Lower leg skin (tissue), 4 donors: ENCODE measurements around the gene SEC63. TPM values are rescaled to one million over a fixed set of nuclear protein-coding genes. Genes with fewer than 3 reads are reported as not detected.
"Not testable (repeated sequence)": the region's sequence is repeated elsewhere in the genome, so short reads cannot be mapped to it uniquely, and the experiment has no call there.

Experiments used
- DNase-seq, 2 donors: peaks; one replicate each; pipeline ENCODE4 v3.0.0-alpha.2; 2019; ENCODE audit warnings: low spot score in 2 of 2
- H3K4me3 ChIP-seq: fragments of 200-600 bp; sonication (generic); 2 replicates; pipeline ENCODE4 v1.5.1; 2017; ENCODE audit warnings: mild to moderate bottlenecking, low read depth; ENCODE audit not compliant: poor library complexity, severe bottlenecking
- POLR2A ChIP-seq, 2 donors: fragments of 450-650 bp; IDR thresholded peaks; one replicate each; pipeline ENCODE4 v1.6.1; 2016 to 2017; ENCODE audit warnings: antibody characterized with exemption in 2 of 2, mild to moderate bottlenecking in 1 of 2, moderate library complexity in 1 of 2
- WGBS, 2 donors: methylation state at CpG; one replicate each; pipeline ENCODE4 v1.1.5; 2018; 5-methylcytosine and 5-hydroxymethylcytosine counted together
- intact Hi-C: fragments of 100-400 bp; cut with DNase I; formaldehyde crosslinking; loops from one replicate; pipeline ENCODE4 v1.15.0; 2023; ENCODE audit warnings: low total_unique reads
- total RNA-seq, 4 donors: library from RNA; depleted of rRNA; stranded (reverse); fragments of >200 nt; gene quantifications; one replicate each; pipeline ENCODE4 v1.1.0, GENCODE V29; 2016
- TF ChIP-seq, protein P1 (sequence below), 3 donors: fragments of 450-650 bp; IDR thresholded peaks; one replicate each; pipeline ENCODE4 v1.5.1; 2016; ENCODE audit warnings: antibody characterized with exemption in 3 of 3, mild to moderate bottlenecking in 3 of 3, moderate library complexity in 2 of 3

The SEC63 gene
- total RNA-seq, result 10 to 100 TPM; 11.4 to 31.9 (median 15.6) TPM

DNA sequence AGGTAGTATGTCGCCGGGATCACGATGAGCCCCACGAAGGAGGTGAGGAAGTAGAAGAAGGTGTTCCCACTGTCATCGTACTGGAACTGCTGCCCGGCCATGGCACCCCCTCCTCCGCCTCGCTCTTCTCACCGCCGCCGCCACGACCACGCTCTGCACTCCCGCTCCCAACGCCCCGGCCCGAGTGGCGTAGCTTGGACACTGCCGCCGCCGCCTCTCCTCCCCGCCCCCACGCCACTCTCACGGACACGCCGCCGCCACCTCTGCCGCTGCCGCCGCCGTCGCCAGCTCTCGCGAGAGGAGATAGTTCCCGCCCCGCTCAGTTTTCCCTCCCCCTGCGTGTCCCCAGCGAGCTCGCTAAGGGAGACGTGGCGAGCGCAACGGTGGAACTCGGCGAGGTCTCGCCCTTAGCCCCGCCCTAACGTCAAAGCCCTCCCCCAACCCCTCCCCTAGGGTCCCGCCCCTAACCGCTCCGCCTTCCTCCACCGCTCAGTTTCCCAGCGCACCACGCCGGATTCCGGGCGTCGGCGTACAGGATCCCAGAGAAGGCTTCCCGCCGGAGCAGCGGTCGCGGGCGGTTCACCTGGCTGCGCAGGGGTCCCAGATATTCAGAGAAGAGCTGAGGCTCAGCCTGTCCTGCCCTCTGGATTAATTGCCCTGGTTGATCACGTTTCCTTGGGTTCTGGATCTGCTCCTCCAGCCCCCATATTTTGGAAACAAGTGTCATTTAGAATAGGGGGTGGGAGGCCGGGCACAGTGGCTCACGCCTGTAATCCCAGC is at the start of gene SEC63:
Gene SEC63 (minus strand): TSS at position 300 of the 780 bp plus-strand sequence. CDS start 199 bp downstream, at position 101.
- WGBS, 2 donors, result 0 to 1% methylated on average over 45 to 57 of the region's 69 CpGs
- peak; percentile 95 to 99 for DNase-seq
- TF ChIP-seq, protein P1, sequence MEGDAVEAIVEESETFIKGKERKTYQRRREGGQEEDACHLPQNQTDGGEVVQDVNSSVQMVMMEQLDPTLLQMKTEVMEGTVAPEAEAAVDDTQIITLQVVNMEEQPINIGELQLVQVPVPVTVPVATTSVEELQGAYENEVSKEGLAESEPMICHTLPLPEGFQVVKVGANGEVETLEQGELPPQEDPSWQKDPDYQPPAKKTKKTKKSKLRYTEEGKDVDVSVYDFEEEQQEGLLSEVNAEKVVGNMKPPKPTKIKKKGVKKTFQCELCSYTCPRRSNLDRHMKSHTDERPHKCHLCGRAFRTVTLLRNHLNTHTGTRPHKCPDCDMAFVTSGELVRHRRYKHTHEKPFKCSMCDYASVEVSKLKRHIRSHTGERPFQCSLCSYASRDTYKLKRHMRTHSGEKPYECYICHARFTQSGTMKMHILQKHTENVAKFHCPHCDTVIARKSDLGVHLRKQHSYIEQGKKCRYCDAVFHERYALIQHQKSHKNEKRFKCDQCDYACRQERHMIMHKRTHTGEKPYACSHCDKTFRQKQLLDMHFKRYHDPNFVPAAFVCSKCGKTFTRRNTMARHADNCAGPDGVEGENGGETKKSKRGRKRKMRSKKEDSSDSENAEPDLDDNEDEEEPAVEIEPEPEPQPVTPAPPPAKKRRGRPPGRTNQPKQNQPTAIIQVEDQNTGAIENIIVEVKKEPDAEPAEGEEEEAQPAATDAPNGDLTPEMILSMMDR (IDR thresholded peaks at IDR 0.05), result no peak
- peak in 1 of 2 donors; percentile 53 for TF ChIP-seq POLR2A (IDR thresholded peaks at IDR 0.05)

GRCh38 chr6:108005961-108006360 is 48.0 kb upstream of the SEC63 start:
- no peak for DNase-seq
- TF ChIP-seq POLR2A (IDR thresholded peaks at IDR 0.05), result no peak
- TF ChIP-seq, protein P1 (IDR thresholded peaks at IDR 0.05), result no peak
- H3K4me3 ChIP-seq, result no peak overlapping the region
- intact Hi-C loops, result no loop called here
- 69 to 74% methylated on average over 3 of the region's 3 CpGs for WGBS, 2 donors

More for the DNA sequence above, at the start of gene SEC63:
- peak within 1 kb of the TSS; percentile 90 for H3K4me3 ChIP-seq
- intact Hi-C loops, result no loop called here

- TF ChIP-seq, protein P1 (IDR thresholded peaks at IDR 0.05), result no peak
- TF ChIP-seq POLR2A (IDR thresholded peaks at IDR 0.05), result no peak
- DNase-seq, result no peak
- no peak overlapping the region for H3K4me3 ChIP-seq
- 96 to 98% methylated on average over 15 of the region's 15 CpGs for WGBS, 2 donors
- intact Hi-C loops, result no loop called here
Measured at GRCh38 chr6:108004861-108005260, 46.9 kb upstream of the SEC63 start.

DNA sequence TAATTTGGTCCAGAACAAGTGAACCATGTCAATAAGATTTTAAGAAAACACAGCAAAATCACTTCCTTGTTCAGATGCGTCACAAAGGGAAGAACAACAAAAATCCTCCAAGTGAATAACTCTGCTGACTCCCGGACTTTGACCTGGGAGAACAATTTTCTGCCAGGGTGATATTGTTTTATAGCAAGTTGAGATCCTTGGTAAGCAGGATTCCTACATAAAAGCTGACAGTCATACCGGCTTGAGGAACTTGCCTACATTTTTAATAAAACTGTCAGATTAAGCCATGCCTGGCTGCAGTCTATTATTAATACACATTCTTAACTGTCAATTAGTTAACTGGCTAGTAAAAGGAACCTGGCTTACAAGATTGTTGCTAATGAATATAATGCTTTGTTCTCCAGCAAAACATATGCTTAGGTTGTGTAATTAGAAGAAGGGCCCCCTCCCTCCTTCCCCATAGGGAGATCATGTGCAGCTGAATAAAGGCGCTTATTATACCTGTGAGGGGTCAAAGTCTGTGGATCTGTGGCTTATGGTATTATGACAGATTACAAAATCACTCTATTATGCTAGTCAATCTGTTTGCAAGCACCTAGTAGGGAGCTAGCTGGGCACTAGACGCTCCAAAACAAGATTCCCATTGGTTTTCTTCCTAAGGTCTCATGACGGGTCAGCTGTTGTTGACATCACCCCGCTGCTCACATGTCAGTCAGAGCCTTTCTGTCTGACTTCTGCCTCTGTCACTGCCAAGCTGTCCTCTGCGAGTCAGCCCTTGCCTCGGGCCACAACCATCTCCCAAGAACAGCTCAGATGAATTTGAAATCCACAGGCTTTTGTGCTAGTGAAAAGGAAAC is 44.6 kb upstream of the SEC63 start:
- no peak overlapping the region for H3K4me3 ChIP-seq
- 33% methylated on average over 9 of the region's 9 CpGs for WGBS, 2 donors
- TF ChIP-seq, protein P1 (IDR thresholded peaks at IDR 0.05), result no peak
- TF ChIP-seq POLR2A (IDR thresholded peaks at IDR 0.05), result no peak
- intact Hi-C loops, result no loop called here
- peak; percentile 51 to 89 for DNase-seq

DNA sequence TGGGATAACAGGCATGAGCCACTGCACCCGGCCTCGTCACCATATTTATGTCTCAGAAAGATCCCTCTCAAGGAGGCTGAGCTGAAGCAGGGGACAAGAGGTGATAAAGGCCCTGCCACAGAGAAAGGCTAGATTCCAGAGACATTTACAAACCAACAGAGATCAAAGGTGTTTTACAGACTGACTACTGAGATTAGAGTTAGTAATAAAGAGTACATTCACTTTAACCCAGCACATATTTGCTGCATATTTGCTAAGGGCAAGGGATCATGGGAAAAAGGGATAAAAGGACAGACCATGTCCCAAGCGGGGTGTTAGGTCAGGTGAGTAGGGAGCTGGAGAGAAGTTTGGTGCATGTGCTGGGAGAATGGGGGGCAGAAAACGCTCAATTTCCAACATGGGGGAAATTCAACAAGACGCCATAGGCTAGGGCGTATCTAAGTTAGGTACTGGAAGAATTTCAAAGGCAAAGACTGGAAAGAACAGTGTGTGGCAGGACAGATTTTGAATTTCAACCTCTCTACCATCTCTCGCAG is 43.8 kb upstream of the SEC63 start:
- TF ChIP-seq, protein P1 (IDR thresholded peaks at IDR 0.05), result no peak
- TF ChIP-seq POLR2A (IDR thresholded peaks at IDR 0.05), result no peak
- intact Hi-C loops, result no loop called here
- no peak overlapping the region for H3K4me3 ChIP-seq
- no peak for DNase-seq
- 78 to 80% methylated on average over 7 of the region's 7 CpGs for WGBS, 2 donors

DNA sequence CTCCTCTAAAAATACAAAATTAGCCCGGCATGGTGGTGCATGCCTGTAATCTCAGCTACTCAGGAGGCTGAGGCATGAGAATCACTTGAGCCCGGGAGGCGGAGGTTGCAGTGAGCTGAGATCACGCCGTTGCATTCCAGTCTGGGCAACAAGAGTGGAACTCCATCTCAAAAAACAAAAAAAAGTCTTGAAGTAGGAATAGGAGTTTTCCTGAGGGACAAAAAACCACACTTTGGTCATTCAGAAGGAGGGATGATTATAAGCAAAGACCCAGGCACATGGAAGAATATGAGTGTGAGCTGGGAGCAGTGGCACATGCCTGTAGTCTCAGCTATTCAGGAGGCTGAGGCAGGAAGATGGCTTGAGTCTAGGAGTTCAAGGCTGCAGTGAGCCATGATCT is 42.3 kb upstream of the SEC63 start:
- H3K4me3 ChIP-seq, DNase-seq, intact Hi-C loops: not testable (repeated sequence)
- WGBS, 2 donors, result 92 to 95% methylated on average over 5 of the region's 5 CpGs
